Measurements from ENCODE around the gene CAND1.

GRCh38 chr12:67276421-67276820 lies 7.3 kb downstream of the CAND1 start:
- no peak for TF ChIP-seq CTCF (conservative IDR thresholded peaks at IDR 0.05; ENCODE audit: low read length)
- TF ChIP-seq EZH2phosphoT487 (IDR thresholded peaks at IDR 0.05; ENCODE audit: borderline replicate concordance) = no peak
